HepG2 (cell line): ENCODE data around the gene MAPK12. TPM values are rescaled to one million over a fixed set of nuclear protein-coding genes. Genes with fewer than 3 reads are reported as not detected.

Source experiments
- KDM2A ChIP-seq: sonication (generic); formaldehyde crosslinking; IDR thresholded peaks from 2 replicates; pipeline ENCODE4 v1.4.0; 2020; ENCODE audit warnings: low read depth, missing genetic modification reagents, borderline replicate concordance
- KDM3A ChIP-seq: IDR thresholded peaks from 2 replicates; pipeline ENCODE4 v1.6.1; 2018; ENCODE audit warnings: low read depth, missing compliant biosample characterization
- KLF12 ChIP-seq: sonication (generic); formaldehyde crosslinking; IDR thresholded peaks from 2 replicates; pipeline ENCODE4 v1.4.0; 2020; ENCODE audit warnings: missing genetic modification reagents, borderline replicate concordance
- MAFF ChIP-seq: IDR thresholded peaks from 2 replicates; pipeline ENCODE4 v1.6.1; 2011; ENCODE audit warnings: low read depth, low read length, improper control_type of control experiment
- PHB2 ChIP-seq: fragments of 450-650 bp; IDR thresholded peaks from 2 replicates; pipeline ENCODE4 v1.6.1; 2018; ENCODE audit not compliant: partially characterized antibody
- RNF2 ChIP-seq: fragments of 450-650 bp; conservative IDR thresholded peaks from 2 replicates; pipeline ENCODE4 v1.6.1; 2016; ENCODE audit warnings: low read depth
- ZNF136 ChIP-seq: sonication (generic); formaldehyde crosslinking; IDR thresholded peaks from 2 replicates; pipeline ENCODE4 v1.8.1; 2022; ENCODE audit warnings: low read depth, mild to moderate bottlenecking, moderate library complexity, missing genetic modification reagents
- ZNF142 ChIP-seq: sonication (generic); formaldehyde crosslinking; IDR thresholded peaks from 2 replicates; pipeline ENCODE4 v1.4.0; 2020; ENCODE audit warnings: missing genetic modification reagents
- ZNF280B ChIP-seq: sonication (generic); formaldehyde crosslinking; IDR thresholded peaks from 2 replicates; pipeline ENCODE4 v1.5.0; 2020; ENCODE audit warnings: missing genetic modification reagents, mild to moderate bottlenecking, borderline replicate concordance
- ZNF562 ChIP-seq: sonication (generic); formaldehyde crosslinking; IDR thresholded peaks from 2 replicates; pipeline ENCODE4 v1.8.0; 2022; ENCODE audit warnings: missing genetic modification reagents, borderline replicate concordance
- polyA plus RNA-seq, 8 experiments: library from polyadenylated mRNA; depleted of rRNA in 3 of 8; stranded (reverse) in 7 of 8; unstranded in 1 of 8; fragments of >200 nt; fragmentation: Illumina TruSeq in 4 of 8; extraction: Trizol in 4 of 8; gene quantifications; 2 replicates each; pipeline versions ENCODE4 v1.2.1 to v1.2.3, GENCODE V29; 2011 to 2016; ENCODE audit warnings: low read depth in 4 of 8, missing spikeins in 1 of 8, mixed read lengths in 1 of 8; ENCODE audit not compliant: insufficient read depth in 1 of 8
- total RNA-seq, 5 experiments: library from RNA; depleted of rRNA; stranded (reverse); fragments of >200 nt; fragmentation: Illumina TruSeq; extraction: Trizol; gene quantifications; 2 replicates each; pipeline ENCODE4 v1.2.3, GENCODE V29; 2016; ENCODE audit warnings: low read depth in 1 of 5
- TF ChIP-seq, protein P1 (sequence below): sonication (generic); formaldehyde crosslinking; IDR thresholded peaks from 2 replicates; pipeline ENCODE4 v1.5.0; 2020; ENCODE audit warnings: mild to moderate bottlenecking, missing genetic modification reagents
- TF ChIP-seq, protein P2 (sequence below): sonication (generic); formaldehyde crosslinking; IDR thresholded peaks from 2 replicates; pipeline ENCODE4 v1.4.0; 2020; ENCODE audit warnings: missing genetic modification reagents
- TF ChIP-seq, protein P3 (sequence below): sonication (generic); formaldehyde crosslinking; IDR thresholded peaks from 2 replicates; pipeline ENCODE4 v1.8.1; 2022; ENCODE audit warnings: low read depth, mild to moderate bottlenecking, missing genetic modification reagents

Gene MAPK12
- total and polyA plus RNA-seq, 2 of the 13 experiments (the other 11 are each of a cell fraction or from before 2014, with no cell fraction given), result 22.2 to 23.3 TPM

GRCh38 chr22:50250555-50251476 lies 10.7 kb downstream of the MAPK12 start, which contains the start of gene HDAC10 (continued):
- TF ChIP-seq ZNF142 (CRISPR knock-in tag) (no peak), KDM2A (peak; percentile 97), ZNF136 (CRISPR knock-in tag) (peak; percentile 18; the same call in 1 of the 2 replicates), KDM3A (no peak), ZNF280B (peak; percentile 59), RNF2 (no peak; the same call in 1 of the 2 replicates), PHB2 (no peak), MAFF (no peak), KLF12 (no peak; the same call in 1 of the 2 replicates), ZNF562 (CRISPR knock-in tag) (no peak)
- TF ChIP-seq, protein P1, sequence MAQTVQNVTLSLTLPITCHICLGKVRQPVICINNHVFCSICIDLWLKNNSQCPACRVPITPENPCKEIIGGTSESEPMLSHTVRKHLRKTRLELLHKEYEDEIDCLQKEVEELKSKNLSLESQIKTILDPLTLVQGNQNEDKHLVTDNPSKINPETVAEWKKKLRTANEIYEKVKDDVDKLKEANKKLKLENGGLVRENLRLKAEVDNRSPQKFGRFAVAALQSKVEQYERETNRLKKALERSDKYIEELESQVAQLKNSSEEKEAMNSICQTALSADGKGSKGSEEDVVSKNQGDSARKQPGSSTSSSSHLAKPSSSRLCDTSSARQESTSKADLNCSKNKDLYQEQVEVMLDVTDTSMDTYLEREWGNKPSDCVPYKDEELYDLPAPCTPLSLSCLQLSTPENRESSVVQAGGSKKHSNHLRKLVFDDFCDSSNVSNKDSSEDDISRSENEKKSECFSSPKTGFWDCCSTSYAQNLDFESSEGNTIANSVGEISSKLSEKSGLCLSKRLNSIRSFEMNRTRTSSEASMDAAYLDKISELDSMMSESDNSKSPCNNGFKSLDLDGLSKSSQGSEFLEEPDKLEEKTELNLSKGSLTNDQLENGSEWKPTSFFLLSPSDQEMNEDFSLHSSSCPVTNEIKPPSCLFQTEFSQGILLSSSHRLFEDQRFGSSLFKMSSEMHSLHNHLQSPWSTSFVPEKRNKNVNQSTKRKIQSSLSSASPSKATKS (CRISPR knock-in tag), result no peak
- TF ChIP-seq, protein P2, sequence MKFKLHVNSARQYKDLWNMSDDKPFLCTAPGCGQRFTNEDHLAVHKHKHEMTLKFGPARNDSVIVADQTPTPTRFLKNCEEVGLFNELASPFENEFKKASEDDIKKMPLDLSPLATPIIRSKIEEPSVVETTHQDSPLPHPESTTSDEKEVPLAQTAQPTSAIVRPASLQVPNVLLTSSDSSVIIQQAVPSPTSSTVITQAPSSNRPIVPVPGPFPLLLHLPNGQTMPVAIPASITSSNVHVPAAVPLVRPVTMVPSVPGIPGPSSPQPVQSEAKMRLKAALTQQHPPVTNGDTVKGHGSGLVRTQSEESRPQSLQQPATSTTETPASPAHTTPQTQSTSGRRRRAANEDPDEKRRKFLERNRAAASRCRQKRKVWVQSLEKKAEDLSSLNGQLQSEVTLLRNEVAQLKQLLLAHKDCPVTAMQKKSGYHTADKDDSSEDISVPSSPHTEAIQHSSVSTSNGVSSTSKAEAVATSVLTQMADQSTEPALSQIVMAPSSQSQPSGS, result peak; percentile 15; the same call in 1 of the 2 replicates
- TF ChIP-seq, protein P3, sequence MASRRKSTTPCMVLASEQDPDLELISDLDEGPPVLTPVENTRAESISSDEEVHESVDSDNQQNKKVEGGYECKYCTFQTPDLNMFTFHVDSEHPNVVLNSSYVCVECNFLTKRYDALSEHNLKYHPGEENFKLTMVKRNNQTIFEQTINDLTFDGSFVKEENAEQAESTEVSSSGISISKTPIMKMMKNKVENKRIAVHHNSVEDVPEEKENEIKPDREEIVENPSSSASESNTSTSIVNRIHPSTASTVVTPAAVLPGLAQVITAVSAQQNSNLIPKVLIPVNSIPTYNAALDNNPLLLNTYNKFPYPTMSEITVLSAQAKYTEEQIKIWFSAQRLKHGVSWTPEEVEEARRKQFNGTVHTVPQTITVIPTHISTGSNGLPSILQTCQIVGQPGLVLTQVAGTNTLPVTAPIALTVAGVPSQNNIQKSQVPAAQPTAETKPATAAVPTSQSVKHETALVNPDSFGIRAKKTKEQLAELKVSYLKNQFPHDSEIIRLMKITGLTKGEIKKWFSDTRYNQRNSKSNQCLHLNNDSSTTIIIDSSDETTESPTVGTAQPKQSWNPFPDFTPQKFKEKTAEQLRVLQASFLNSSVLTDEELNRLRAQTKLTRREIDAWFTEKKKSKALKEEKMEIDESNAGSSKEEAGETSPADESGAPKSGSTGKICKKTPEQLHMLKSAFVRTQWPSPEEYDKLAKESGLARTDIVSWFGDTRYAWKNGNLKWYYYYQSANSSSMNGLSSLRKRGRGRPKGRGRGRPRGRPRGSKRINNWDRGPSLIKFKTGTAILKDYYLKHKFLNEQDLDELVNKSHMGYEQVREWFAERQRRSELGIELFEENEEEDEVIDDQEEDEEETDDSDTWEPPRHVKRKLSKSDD (CRISPR knock-in tag), result no peak; the same call in 1 of the 2 replicates
